NT2/D1 (cell line): ENCODE data around the gene ANO7.

Experiments used
- SUZ12 ChIP-seq: IDR thresholded peaks from 2 replicates; pipeline ENCODE4 v1.6.1; 2011; ENCODE audit not compliant: insufficient read length, insufficient read depth; ENCODE audit errors: extremely low read depth
- ZNF274 ChIP-seq: IDR thresholded peaks from 2 replicates; pipeline ENCODE4 v1.6.1; 2011; ENCODE audit warnings: mild to moderate bottlenecking, low read depth, low read length

DNA sequence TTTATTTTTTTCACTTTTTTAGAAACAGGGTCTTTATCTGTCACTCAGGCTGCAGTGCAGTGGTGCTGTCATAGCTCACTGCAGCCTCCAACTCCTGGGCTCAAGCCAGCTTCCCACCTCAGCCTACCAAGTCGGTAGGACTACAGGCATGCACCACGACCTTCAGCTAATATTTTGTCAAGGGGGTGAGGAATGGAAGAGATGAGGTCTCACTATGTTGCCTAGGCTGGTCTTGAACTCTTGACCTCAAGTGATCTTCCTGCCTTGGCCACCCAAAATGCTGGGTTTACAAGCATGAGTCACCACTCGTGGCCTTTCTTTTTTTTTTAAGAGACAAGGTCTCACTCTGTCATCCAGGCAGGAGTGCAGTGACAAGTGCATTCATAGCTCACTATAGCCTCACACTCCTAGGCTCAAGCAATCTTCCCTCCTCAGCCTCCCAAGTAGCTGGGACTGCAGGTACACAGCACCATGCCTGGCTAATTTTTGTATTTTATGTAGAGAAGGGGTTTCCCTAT, 24.8 kb upstream of the ANO7 start:
- TF ChIP-seq ZNF274 (no peak), SUZ12 (no peak)
